GM19468 (cell line): ENCODE results near the gene CLDN16.

Experiments used
- ATAC-seq: cut with Tn5 transposase; IDR thresholded peaks from one replicate; pipeline ENCODE4 v1.9.1; 2021; ENCODE audit warnings: mild to moderate bottlenecking, moderate library complexity, moderate number of reproducible peaks; ENCODE audit not compliant: unreplicated experiment; ENCODE audit errors: extremely low read depth

CLDN16 gene, protein sequence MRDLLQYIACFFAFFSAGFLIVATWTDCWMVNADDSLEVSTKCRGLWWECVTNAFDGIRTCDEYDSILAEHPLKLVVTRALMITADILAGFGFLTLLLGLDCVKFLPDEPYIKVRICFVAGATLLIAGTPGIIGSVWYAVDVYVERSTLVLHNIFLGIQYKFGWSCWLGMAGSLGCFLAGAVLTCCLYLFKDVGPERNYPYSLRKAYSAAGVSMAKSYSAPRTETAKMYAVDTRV

DNA sequence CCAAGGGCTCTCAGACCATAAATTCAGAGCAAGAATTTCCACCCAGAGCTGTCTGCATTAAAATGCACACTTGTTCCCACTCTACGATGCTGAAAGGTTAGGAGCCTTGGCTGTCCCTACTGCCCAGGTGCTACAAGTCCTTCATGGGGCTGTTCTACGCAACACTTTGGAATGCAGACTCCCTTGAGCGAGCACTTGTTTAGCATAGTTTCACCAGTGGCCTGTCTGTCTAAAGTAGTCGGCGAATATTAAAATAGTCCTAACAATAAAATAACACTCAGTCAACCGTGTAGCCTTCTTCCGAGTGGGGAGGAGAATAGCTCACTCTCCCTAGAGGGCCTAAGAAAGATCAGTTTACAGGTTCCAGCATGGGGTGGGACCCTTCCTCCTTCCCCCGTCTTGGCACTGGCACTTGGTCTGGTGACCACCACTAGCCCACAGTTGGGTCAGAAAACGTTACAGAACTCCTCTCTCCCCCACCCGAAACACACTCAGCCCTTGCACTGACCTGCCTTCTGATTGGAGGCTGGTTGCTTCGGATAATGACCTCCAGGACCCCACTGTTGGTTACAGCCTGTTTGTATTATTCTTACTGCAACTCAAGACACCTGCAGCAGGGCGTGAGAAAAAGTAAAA is at the start of gene CLDN16:
TSS of gene CLDN16 (plus strand) at position 586 of the 636 bp plus-strand sequence. CDS start 167 bp downstream, outside the sequence.
- no peak for ATAC-seq

DNA sequence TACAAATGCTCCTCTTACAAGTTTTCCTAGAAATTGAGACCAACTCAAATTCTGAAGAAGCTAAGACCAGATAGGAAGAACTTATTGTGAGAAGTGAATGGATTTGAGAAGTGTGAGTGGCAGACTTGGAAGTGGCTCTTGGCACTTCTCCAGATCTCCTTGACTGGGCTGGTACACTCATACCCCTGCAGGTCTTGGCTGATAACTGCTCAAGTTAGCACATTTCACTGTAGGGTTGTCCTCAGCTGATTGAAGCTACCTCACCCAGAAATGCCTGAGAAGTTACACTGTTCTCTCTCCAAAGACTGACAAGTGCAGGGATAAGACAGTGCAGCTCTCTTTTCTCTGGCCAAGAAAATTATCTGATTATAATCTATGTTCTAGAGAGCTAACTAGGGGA is 49.2 kb upstream of the CLDN16 start:
- ATAC-seq, result no peak

DNA sequence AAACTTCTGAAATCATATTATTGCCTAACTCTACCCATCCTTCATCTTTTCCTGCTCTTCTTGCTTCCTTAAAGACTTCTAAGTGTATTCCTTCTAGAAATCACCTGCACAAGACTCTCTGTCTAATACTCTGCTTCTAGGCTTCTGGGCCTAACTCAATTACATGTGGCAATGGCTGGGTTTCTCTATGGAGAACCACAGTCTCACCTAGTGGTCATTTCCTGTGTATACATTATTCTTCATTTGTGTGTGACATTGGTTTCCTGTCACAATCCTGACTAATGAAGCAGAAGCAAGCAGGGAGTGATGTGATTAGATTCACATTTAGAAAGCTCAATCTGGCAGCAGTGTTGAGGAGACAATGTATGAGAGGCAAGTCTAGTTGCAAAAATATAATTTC is 48.8 kb upstream of the CLDN16 start:
- ATAC-seq, result no peak

DNA sequence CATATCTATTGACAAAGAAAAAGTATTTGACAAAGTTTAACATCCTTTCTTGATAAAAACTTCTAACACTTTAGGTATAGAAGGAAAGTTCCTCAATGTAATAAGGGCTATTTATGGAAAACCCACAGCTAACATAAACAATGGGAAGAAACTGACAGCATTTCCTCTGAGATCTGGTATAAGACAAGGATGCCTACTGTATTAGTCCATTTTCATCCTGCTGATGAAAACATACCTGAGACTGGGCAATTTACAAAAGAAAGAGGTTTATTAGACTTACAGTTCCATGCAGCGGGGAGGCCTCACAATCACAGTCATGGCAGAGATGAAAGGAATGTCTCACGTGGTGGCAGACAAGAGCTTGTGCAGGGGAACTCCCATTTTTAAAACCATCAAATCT is 47.9 kb upstream of the CLDN16 start:
- no peak for ATAC-seq

DNA sequence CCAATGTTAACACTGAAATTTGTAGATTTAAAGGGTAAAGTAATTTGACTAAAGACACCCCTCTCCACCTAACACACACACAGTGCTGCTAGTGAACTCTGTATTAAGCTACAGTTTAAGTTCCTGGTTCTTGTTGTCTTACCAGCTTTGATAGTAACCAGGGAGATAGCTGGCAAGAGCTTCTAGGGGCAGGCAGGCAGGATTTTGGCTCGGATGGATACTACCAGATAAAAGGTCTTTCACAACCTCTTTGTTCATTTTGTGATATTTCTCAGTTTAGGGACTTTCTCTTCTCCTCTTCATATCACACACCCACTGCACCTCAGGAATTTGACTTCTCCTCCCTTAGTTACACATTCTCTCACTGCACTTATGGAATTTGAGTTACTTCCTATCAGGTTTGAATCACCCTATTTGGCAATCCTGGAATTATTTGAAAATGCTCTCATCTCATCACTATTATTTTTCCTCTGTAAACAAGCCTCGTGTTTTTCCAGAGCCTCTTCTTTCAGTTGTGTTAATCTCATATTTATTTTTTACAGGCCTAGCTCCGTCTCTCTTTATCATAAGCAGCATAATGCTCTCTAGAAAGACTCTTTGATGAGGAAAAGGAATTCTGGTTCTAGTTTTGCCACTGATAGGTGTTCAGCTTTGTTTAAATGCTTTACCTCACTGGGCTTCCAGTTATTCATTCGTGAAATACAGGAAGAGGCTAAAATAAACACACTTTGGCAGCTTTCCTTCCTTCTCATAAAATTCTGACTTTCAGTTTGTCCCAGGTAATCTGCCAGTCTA is 42.7 kb upstream of the CLDN16 start:
- no peak for ATAC-seq

DNA sequence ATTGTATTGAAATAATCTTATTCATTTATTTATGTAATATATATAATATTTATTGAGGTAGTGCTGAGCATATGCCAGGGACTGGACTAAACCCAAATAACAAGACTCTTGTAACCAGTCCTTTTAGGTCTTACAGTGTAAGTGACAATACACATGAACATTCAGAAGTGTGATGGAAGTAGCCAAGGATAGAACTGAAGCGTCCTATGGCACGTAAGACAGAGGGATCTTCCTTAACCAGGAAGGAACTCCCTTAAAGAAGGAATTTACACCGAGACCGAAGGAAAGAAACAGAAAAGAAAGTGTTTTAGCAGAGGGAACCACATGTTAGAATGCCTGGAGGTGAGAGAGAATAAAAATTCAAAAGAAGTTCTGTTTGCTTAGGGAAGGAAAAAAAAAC is 42.1 kb upstream of the CLDN16 start:
- no peak for ATAC-seq

DNA sequence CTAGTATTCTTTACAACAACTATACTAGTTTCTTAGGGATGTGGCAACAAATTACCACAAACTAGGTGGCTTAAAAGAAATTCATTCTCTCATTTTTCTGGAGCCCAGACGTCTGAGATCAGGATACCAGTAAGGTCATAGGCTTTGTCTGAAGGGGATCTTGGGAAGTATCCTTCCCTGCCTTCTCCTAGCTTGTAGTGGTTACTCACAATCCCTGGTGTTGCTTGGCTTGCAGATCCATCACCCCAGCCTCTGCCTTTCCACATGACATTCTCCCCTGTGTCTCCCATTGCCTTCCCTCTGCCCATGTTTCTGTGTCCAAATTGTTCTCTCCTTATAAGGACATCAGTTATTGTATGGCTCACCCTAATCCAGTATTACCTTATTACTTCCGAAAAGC is 41.4 kb upstream of the CLDN16 start:
- ATAC-seq, result no peak

DNA sequence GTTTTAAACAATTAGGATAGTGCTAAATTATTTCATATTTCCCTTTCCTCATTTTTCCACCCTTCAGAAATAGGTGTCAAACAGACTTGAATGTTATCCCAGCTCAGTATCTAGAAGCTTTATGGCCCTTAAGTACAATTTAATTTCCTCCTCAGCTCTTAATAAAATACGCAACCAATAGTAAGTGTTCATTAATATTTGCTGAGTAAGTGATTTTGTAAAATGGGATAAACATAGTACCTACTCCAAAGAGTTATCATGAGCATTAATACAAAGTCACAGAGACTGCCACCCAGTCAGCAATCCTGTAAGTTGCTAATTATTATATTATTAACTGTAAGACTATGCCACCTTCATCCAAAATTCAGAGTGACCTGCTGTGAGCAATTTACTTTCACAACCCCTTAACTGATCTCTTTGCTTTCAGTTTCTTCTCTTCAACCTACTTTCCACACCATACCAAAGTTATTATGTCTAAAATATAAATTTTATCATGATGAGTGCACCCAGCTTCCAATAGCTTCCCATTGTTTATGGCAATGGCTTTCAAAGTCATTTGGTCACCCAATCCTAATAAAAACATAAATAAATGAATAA is 35.0 kb upstream of the CLDN16 start:
- ATAC-seq, result no peak

DNA sequence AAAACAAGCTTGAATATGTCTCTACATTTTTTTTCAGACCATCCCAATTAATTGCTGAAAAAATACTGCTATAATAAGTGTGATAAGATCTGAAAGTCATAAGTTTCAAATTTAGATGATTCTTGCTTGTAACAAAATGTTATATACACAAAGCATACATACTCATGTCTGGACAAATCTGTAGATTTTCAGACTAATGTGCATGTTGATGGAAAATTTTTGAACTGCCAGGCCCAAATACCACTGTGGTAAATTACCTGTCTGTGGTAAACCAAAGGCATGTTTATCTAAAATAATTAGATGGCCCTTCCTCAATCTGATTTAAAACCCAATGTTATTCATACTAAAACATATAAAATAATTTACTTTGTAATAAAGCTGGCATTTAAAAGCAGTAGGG is 31.7 kb upstream of the CLDN16 start:
- no peak for ATAC-seq

DNA sequence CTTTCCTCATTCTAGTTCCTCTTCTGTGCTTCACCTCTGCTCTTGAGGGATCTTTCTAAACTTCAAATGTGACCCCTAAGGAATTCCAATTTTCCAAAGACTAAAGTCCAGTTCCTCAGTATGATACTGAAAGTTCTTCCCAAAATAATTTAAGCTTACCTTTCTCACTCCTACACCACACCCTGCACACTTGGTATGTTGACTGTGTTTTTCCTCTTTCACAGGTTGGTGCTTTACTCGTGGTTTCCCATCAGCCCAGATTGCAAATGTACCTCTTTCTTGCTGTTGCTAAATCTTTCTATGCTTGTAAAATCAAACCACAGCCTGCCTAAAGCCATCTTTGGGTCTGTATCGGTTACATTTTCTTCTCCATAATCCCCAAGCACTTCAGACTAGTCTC is 30.5 kb upstream of the CLDN16 start:
- no peak for ATAC-seq

DNA sequence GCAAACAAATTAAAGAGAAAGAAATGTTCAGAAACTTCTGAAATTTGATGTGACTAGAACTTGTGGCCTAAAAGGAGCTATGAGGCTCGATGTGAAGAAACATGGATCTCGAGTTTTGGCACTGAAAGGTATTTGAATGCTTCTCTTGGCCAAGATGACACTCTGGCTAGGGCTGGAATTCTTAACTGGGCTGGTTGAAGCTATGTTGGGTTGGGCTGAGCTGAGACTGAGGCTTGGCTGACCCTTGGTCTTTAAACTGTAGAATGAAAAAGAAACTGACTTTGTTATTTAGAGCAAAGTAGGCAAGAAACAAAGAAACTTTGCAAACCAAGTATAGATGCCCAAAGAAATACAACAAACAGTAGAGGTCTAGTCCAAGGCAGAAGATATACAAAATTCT is 28.1 kb upstream of the CLDN16 start:
- ATAC-seq, result no peak

DNA sequence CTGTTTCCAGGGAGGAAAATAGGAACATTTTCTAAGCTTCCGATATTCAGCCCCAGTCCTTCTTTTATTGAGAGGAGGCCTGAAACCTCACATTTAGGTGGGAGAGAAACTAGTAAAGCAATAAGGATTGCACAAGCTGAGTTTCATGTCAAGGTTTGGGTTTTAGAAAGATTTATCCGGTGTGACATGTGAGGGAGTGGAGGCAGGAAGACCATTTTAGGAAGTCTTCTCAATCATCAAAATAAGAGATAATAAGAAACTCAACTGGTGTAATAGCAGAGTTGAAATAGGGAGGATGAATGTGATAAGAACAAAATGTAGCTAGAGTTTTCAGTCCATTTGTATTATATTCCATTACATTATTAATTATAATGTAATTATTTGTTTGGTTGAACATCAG is 27.7 kb upstream of the CLDN16 start:
- ATAC-seq, result no peak

DNA sequence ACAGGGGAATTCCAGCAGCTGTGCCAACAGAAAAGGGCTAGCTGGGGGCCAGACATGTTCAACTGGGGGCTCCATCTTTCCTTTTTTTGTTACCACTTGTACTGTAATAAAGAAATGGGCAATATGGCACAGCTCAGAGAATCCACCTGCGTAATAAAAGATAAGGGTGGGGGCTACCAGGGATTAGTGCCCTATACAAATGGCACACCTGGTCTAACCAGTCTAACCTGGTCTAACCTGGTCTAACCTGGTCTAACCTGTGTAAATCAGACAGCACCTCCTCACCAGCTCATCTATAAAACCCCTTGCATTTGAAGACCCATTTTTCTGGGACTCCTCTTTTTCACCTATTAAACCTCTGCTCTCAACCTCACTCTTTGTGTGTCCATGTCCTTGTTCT is 26.2 kb upstream of the CLDN16 start:
- no peak for ATAC-seq

DNA sequence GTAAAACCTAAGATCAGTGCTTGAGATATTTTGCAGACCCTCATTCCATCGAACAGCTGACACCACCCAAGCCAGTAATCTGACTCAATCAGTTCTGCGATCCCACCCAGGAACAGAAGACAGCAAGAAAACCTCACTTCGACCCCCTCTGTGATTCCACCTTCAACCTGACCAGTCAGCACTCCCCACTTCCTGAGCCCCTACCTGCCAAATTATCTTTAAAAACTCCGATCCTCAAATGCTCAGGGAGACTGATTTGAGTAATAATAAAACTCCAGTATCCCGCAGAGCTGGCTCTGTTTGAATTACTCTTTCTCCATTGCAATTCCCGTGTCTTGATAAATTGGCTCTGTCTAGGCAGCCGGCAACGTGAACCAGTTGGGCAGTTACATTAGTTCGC is 25.7 kb upstream of the CLDN16 start:
- no peak for ATAC-seq

DNA sequence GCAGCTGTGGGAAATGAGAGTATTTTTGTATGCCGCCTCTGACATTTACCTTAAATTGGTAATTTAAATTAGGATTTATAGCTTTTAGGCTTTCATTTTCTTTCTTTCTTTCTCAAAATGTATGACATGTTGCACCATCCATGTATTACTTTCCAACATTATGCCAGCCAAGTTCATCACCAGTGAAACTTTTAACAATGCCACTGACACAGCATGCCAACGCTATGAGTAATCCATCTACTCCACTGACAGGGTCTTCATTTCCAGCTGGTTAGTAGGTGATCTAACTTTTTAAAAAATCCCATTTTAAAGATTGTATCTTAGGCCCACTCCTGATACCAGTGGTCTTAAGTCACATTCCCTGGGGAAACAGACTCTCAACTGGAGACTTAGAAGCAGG is 21.8 kb upstream of the CLDN16 start:
- ATAC-seq, result no peak

DNA sequence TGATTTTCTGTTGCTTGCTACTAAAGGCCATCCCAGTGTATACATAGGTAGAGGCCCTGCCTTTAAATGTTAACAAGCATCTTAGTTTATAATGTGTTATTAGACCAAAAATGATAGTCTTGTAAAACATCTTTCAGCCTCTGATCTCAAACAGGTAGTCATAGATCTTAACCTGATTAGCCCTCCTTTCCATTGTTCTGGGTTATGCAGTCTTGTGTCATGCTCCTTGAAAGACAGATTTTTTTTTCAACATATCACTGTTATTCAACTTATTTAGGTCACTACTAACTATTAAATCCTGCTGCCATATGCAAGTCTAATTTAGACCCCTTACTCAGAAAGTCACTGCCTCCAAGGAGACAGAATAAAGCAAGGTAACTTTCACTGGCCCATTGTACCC is 19.1 kb upstream of the CLDN16 start:
- ATAC-seq, result no peak

DNA sequence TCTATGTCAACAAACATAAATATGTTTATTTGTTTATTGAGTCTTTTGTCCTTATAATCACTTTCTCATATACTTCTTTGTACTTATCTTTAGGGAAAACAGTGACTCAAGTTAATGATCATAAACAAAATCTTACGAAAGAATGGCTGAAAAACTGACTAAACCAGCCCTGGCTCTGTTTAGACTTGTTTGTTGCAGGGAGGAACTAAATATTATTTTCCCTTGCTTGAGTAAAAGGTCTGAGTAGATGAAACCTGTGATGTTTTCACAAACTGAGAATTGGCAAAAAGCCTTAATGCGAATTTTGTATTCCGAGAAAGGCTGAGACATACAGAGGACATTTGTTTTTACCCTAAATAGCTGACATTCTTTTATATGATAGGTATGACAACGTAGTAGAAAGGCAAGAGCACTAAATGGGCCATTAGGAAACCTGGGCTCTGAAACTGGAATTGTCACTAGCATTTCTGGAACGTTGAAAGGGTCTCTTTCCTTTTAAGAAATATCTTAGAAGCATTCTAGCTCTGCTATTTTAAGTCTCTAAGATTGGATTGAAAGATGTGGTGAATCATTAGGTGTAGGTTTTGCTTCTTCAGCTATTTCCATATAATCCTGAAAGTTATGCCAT is 18.2 kb upstream of the CLDN16 start:
- ATAC-seq, result no peak

DNA sequence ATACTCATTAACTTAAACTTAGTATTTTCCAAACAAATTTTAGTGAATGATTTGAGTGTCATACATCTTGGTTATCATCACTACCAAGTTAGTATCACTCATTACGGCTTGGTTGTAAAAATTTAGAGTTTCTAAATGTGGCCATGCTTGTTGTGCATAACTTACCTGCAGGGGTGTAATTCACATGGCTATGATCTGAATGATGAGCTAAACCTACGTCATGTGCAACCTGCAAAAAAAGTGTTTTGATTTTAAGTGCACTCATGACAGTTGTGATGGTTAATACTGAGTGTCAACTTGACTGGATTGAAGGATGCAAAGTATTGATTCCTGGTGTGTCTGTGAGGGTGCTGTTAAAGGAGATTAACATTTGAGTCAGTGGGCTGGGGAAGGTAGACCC is 17.6 kb upstream of the CLDN16 start:
- no peak for ATAC-seq

DNA sequence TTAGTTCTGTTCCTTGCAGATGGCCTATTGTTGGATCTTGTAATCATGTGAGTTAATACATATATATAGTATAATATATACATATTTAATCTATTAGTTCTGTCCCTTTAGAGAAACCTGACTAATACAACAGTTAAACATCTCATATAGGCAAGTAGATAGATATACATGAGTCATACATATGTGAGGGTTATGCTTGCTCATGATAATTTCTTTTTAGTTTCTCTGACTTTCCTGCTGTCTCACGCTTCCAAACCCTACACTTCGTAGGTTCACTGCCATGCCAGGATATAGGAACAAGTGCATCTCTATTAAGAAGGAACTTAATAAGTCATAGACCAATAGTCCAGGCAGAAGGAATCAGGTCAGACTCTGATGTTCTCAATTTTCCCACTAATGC is 16.8 kb upstream of the CLDN16 start:
- no peak for ATAC-seq

DNA sequence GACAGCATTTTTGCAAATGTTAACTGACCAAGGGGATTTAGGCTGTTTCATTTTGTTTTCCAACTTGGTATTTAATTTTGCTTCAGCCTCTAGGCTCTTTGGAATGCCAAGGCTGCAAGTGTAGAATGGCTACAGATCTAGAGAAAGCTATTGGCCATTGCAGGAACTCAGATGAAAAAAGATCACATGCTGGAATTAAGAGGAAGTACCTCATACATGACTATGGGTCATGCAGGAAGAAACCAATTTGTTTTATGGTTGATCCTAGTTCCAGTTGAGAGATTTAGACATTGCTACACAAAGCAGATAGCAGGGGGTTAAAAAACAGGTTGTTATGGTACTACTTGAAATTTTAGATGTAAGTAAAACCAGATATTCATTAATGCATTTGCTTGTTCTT is 12.7 kb upstream of the CLDN16 start:
- ATAC-seq, result no peak

DNA sequence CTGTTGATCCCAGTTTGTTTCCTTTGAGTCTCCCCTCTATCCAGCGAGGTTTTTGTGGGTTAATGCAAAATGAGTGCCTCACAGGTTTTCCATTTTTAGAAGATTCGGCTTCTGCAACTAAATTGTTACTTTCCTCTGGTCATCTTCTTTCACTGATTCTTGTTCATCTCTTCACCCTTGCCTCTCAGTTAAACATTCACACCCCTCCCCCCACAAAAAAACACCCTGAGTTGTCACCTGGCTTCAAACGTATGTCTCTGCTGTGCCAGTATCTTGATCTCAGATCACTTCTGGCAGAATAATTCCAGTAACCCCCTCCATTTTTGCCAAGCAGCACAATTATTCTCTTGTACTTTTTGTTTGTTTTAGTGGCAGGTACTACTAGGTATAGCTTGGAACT is 12.3 kb upstream of the CLDN16 start:
- no peak for ATAC-seq
